ENCODE data around the gene NPAS3.

The NPAS3 gene

GRCh38 chr14:33768458-33768830 is 829.8 kb downstream of the NPAS3 start:
- no peak overlapping the region for H3K9ac ChIP-seq (ENCODE audit: low read depth, low read length)
- no peak overlapping the region for H3K4me3 ChIP-seq (ENCODE audit: low read length)
- WGBS: no CpG with 5 or more reads among the region's 1 CpG
- no peaks in the 10 kb centered on the region for H3K9me3 ChIP-seq (ENCODE audit: insufficient read depth, low read depth, low read length)
- H3K4me1 ChIP-seq (ENCODE audit: insufficient read depth, low read length): peaks cover 33% of the 10 kb centered on the region
- H3K27me3 ChIP-seq (ENCODE audit: insufficient read depth, low read length): no peaks in the 10 kb centered on the region
- no peak overlapping the region for H3K27ac ChIP-seq (ENCODE audit: low read depth, low read length)
- no peaks in the 10 kb centered on the region for H3K36me3 ChIP-seq (ENCODE audit: insufficient read depth, low read length)

- peaks cover 18% of the 10 kb centered on the region for H3K4me1 ChIP-seq (ENCODE audit: insufficient read depth, low read length)
- no peak overlapping the region for H3K27ac ChIP-seq (ENCODE audit: low read depth, low read length)
- H3K9me3 ChIP-seq (ENCODE audit: insufficient read depth, low read depth, low read length): no peaks in the 10 kb centered on the region
- 95% methylated on average over 8 of the region's 8 CpGs for WGBS
- no peaks in the 10 kb centered on the region for H3K27me3 ChIP-seq (ENCODE audit: insufficient read depth, low read length)
- no peaks in the 10 kb centered on the region for H3K36me3 ChIP-seq (ENCODE audit: insufficient read depth, low read length)
- H3K4me3 ChIP-seq (ENCODE audit: low read length): no peak overlapping the region
- H3K9ac ChIP-seq (ENCODE audit: low read depth, low read length): no peak overlapping the region
Observed at GRCh38 chr14:33773205-33774030, 834.7 kb downstream of the NPAS3 start.

- WGBS: 96% methylated on average over 11 of the region's 11 CpGs
- H3K27ac ChIP-seq (ENCODE audit: low read depth, low read length): no peak overlapping the region
- H3K9me3 ChIP-seq (ENCODE audit: insufficient read depth, low read depth, low read length): no peaks in the 10 kb centered on the region
- no peaks in the 10 kb centered on the region for H3K27me3 ChIP-seq (ENCODE audit: insufficient read depth, low read length)
- H3K9ac ChIP-seq (ENCODE audit: low read depth, low read length): no peak overlapping the region
- peaks cover 18% of the 10 kb centered on the region for H3K4me1 ChIP-seq (ENCODE audit: insufficient read depth, low read length)
- H3K4me3 ChIP-seq (ENCODE audit: low read length): no peak overlapping the region
- H3K36me3 ChIP-seq (ENCODE audit: insufficient read depth, low read length): no peaks in the 10 kb centered on the region
Observed at GRCh38 chr14:33774161-33774560, 835.5 kb downstream of the NPAS3 start.

GRCh38 chr14:33774723-33775470 is 836.2 kb downstream of the NPAS3 start:
- Histone ChIP-seq H3K27ac (ENCODE audit: low read depth, low read length) (no peak overlapping the region), H3K36me3 (ENCODE audit: insufficient read depth, low read length) (no peaks in the 10 kb centered on the region), H3K9ac (ENCODE audit: low read depth, low read length) (no peak overlapping the region), H3K27me3 (ENCODE audit: insufficient read depth, low read length) (no peaks in the 10 kb centered on the region), H3K9me3 (ENCODE audit: insufficient read depth, low read depth, low read length) (no peaks in the 10 kb centered on the region), H3K4me3 (ENCODE audit: low read length) (no peak overlapping the region), H3K4me1 (ENCODE audit: insufficient read depth, low read length) (peaks cover 18% of the 10 kb centered on the region)
- 92% methylated on average over 11 of the region's 11 CpGs for WGBS

- H3K27me3 ChIP-seq (ENCODE audit: insufficient read depth, low read length): no peaks in the 10 kb centered on the region
- WGBS: 76% methylated on average over 6 of the region's 6 CpGs
- no peak overlapping the region for H3K9ac ChIP-seq (ENCODE audit: low read depth, low read length)
- H3K9me3 ChIP-seq (ENCODE audit: insufficient read depth, low read depth, low read length): no peaks in the 10 kb centered on the region
- H3K4me1 ChIP-seq (ENCODE audit: insufficient read depth, low read length): peaks cover 18% of the 10 kb centered on the region
- H3K27ac ChIP-seq (ENCODE audit: low read depth, low read length): peak overlapping the region; percentile 36; the same call in 1 of the 2 replicates
- no peaks in the 10 kb centered on the region for H3K36me3 ChIP-seq (ENCODE audit: insufficient read depth, low read length)
- H3K4me3 ChIP-seq (ENCODE audit: low read length): no peak overlapping the region
Observed at GRCh38 chr14:33776871-33777270, 838.2 kb downstream of the NPAS3 start.

- Histone ChIP-seq H3K27ac (ENCODE audit: low read depth, low read length) (no peak overlapping the region), H3K36me3 (ENCODE audit: insufficient read depth, low read length) (no peaks in the 10 kb centered on the region), H3K4me3 (ENCODE audit: low read length) (no peak overlapping the region), H3K4me1 (ENCODE audit: insufficient read depth, low read length) (peaks cover 26% of the 10 kb centered on the region), H3K9me3 (ENCODE audit: insufficient read depth, low read depth, low read length) (no peaks in the 10 kb centered on the region), H3K27me3 (ENCODE audit: insufficient read depth, low read length) (no peaks in the 10 kb centered on the region), H3K9ac (ENCODE audit: low read depth, low read length) (no peak overlapping the region)
- 87% methylated on average over 7 of the region's 7 CpGs for WGBS
Observed at GRCh38 chr14:33777681-33778080, 839.0 kb downstream of the NPAS3 start.

GRCh38 chr14:33780035-33780434 is 841.4 kb downstream of the NPAS3 start:
- no peaks in the 10 kb centered on the region for H3K36me3 ChIP-seq (ENCODE audit: insufficient read depth, low read length)
- H3K27me3 ChIP-seq (ENCODE audit: insufficient read depth, low read length): no peaks in the 10 kb centered on the region
- 95% methylated on average over 4 of the region's 4 CpGs for WGBS
- H3K27ac ChIP-seq (ENCODE audit: low read depth, low read length): no peak overlapping the region
- no peaks in the 10 kb centered on the region for H3K9me3 ChIP-seq (ENCODE audit: insufficient read depth, low read depth, low read length)
- peaks cover 31% of the 10 kb centered on the region for H3K4me1 ChIP-seq (ENCODE audit: insufficient read depth, low read length)
- no peak overlapping the region for H3K9ac ChIP-seq (ENCODE audit: low read depth, low read length)
- no peak overlapping the region for H3K4me3 ChIP-seq (ENCODE audit: low read length)

- Histone ChIP-seq H3K9ac (ENCODE audit: low read depth, low read length) (no peak overlapping the region), H3K9me3 (ENCODE audit: insufficient read depth, low read depth, low read length) (no peaks in the 10 kb centered on the region), H3K27me3 (ENCODE audit: insufficient read depth, low read length) (no peaks in the 10 kb centered on the region), H3K27ac (ENCODE audit: low read depth, low read length) (no peak overlapping the region), H3K4me1 (ENCODE audit: insufficient read depth, low read length) (peaks cover 38% of the 10 kb centered on the region), H3K36me3 (ENCODE audit: insufficient read depth, low read length) (no peaks in the 10 kb centered on the region), H3K4me3 (ENCODE audit: low read length) (no peak overlapping the region)
- WGBS: 100% methylated on average over 1 of the region's 2 CpGs
Observed at GRCh38 chr14:33781236-33781635, 842.6 kb downstream of the NPAS3 start.

- Histone ChIP-seq H3K9me3 (ENCODE audit: insufficient read depth, low read depth, low read length) (no peaks in the 10 kb centered on the region), H3K4me3 (ENCODE audit: low read length) (no peak overlapping the region), H3K27me3 (ENCODE audit: insufficient read depth, low read length) (no peaks in the 10 kb centered on the region), H3K4me1 (ENCODE audit: insufficient read depth, low read length) (peaks cover 27% of the 10 kb centered on the region), H3K27ac (ENCODE audit: low read depth, low read length) (no peak overlapping the region), H3K36me3 (ENCODE audit: insufficient read depth, low read length) (no peaks in the 10 kb centered on the region), H3K9ac (ENCODE audit: low read depth, low read length) (no peak overlapping the region)
- WGBS: 90% methylated on average over 6 of the region's 6 CpGs
Observed at GRCh38 chr14:33782923-33783322, 844.2 kb downstream of the NPAS3 start.

GRCh38 chr14:33786091-33786825 is 847.6 kb downstream of the NPAS3 start:
- 73% methylated on average over 3 of the region's 4 CpGs for WGBS
- H3K36me3 ChIP-seq (ENCODE audit: insufficient read depth, low read length): no peaks in the 10 kb centered on the region
- H3K4me1 ChIP-seq (ENCODE audit: insufficient read depth, low read length): peaks cover 33% of the 10 kb centered on the region; the same call in 1 of the 2 replicates
- no peak overlapping the region for H3K9ac ChIP-seq (ENCODE audit: low read depth, low read length)
- H3K9me3 ChIP-seq (ENCODE audit: insufficient read depth, low read depth, low read length): no peaks in the 10 kb centered on the region
- H3K27me3 ChIP-seq (ENCODE audit: insufficient read depth, low read length): no peaks in the 10 kb centered on the region
- no peak overlapping the region for H3K4me3 ChIP-seq (ENCODE audit: low read length)
- no peak overlapping the region for H3K27ac ChIP-seq (ENCODE audit: low read depth, low read length)

GRCh38 chr14:33788161-33788560 is 849.5 kb downstream of the NPAS3 start:
- no peaks in the 10 kb centered on the region for H3K9me3 ChIP-seq (ENCODE audit: insufficient read depth, low read depth, low read length)
- peaks cover 28% of the 10 kb centered on the region; the same call in 1 of the 2 replicates for H3K4me1 ChIP-seq (ENCODE audit: insufficient read depth, low read length)
- no peak overlapping the region for H3K9ac ChIP-seq (ENCODE audit: low read depth, low read length)
- H3K27ac ChIP-seq (ENCODE audit: low read depth, low read length): no peak overlapping the region
- H3K4me3 ChIP-seq (ENCODE audit: low read length): no peak overlapping the region
- 94% methylated on average over 10 of the region's 11 CpGs for WGBS
- no peaks in the 10 kb centered on the region for H3K36me3 ChIP-seq (ENCODE audit: insufficient read depth, low read length)
- peaks cover 2% of the 10 kb centered on the region; the same call in 1 of the 2 replicates for H3K27me3 ChIP-seq (ENCODE audit: insufficient read depth, low read length)

Measured in HUES64 (cell line).